Spleen (tissue), 11 donors: ENCODE measurements around the gene HIP1. TPM values are rescaled to one million over a fixed set of nuclear protein-coding genes. Genes with fewer than 3 reads are reported as not detected.

Experiments
- DNase-seq: peaks from one replicate; pipeline ENCODE4 v3.0.0-alpha.2; 2020
- H3K27ac ChIP-seq, 8 donors: fragments of 200-600 bp; sonication (generic) in 7 of 8; 1 replicate in 4 of 8; 2 replicates in 4 of 8; pipeline versions ENCODE4 v1.5.0 to v1.8.0; 2016 to 2021; ENCODE audit warnings: inconsistent platforms in 4 of 8, mild to moderate bottlenecking in 4 of 8, moderate library complexity in 1 of 8
- H3K27me3 ChIP-seq, 7 donors: fragments of 200-600 bp; sonication (generic) in 6 of 7; replicated peaks in 1 of 7; 1 replicate in 4 of 7; 2 replicates in 3 of 7; pipeline versions ENCODE4 v1.5.0 to v1.8.0; 2016 to 2021; ENCODE audit warnings: inconsistent platforms in 3 of 7, mild to moderate bottlenecking in 1 of 7
- H3K36me3 ChIP-seq, 6 donors: fragments of 200-600 bp; sonication (generic) in 5 of 6; 1 replicate in 4 of 6; 2 replicates in 2 of 6; pipeline versions ENCODE4 v1.5.0 to v1.8.0; 2016 to 2021; ENCODE audit warnings: inconsistent platforms in 2 of 6
- H3K4me1 ChIP-seq, 6 donors: fragments of 200-600 bp; sonication (generic) in 5 of 6; 1 replicate in 3 of 6; 2 replicates in 3 of 6; pipeline versions ENCODE4 v1.5.0 to v1.8.0; 2016 to 2021; ENCODE audit warnings: inconsistent platforms in 3 of 6
- H3K4me3 ChIP-seq, 8 donors: fragments of 200-600 bp; sonication (generic) in 7 of 8; 1 replicate in 4 of 8; 2 replicates in 4 of 8; pipeline versions ENCODE4 v1.5.0 to v1.8.0; 2016 to 2021; ENCODE audit warnings: inconsistent platforms in 4 of 8, mild to moderate bottlenecking in 4 of 8, moderate library complexity in 2 of 8
- H3K9me3 ChIP-seq, 8 donors: fragments of 200-600 bp; sonication (generic) in 7 of 8; 1 replicate in 4 of 8; 2 replicates in 4 of 8; pipeline versions ENCODE4 v1.5.0 to v1.8.0; 2016 to 2021; ENCODE audit warnings: inconsistent platforms in 4 of 8
- CTCF ChIP-seq, 11 experiments: fragments of 200-600 bp in 7 of 11; fragments of 450-650 bp in 4 of 11; sonication (generic) in 4 of 11; IDR thresholded peaks in 8 of 11; conservative IDR thresholded peaks in 3 of 11; 1 replicate in 7 of 11; 2 replicates in 4 of 11; pipeline versions ENCODE4 v1.4.0 to v1.8.0; 2016 to 2021; ENCODE audit warnings: antibody characterized with exemption in 11 of 11, inconsistent platforms in 4 of 11, mild to moderate bottlenecking in 1 of 11
- POLR2A ChIP-seq, 3 donors: fragments of 450-650 bp; IDR thresholded peaks; one replicate each; pipeline ENCODE4 v1.5.1; 2017; ENCODE audit warnings: antibody characterized with exemption in 3 of 3, mild to moderate bottlenecking in 1 of 3
- POLR2AphosphoS5 ChIP-seq, 3 donors: sonication (generic); formaldehyde crosslinking; IDR thresholded peaks; one replicate each; pipeline ENCODE4 v1.5.1; 2017; ENCODE audit warnings: antibody characterized with exemption in 3 of 3
- whole genome bisulfite sequencing, 5 donors: extraction: QIAGEN DNeasy Blood & Tissue Kit in 3 of 5; methylation state at CpG; one replicate each; pipeline versions ENCODE4 v1.1.5 to v1.1.7; 2013 to 2018; 5-methylcytosine and 5-hydroxymethylcytosine counted together
- intact Hi-C: fragments of 100-400 bp; cut with DNase I; formaldehyde crosslinking; loops from one replicate; pipeline ENCODE4 v1.15.0; 2023; ENCODE audit warnings: low total_unique reads
- polyA plus RNA-seq, 3 donors: library from polyadenylated mRNA; stranded (reverse); fragments of 200-250 nt; gene quantifications; one replicate each; pipeline ENCODE4 v1.2.1, GENCODE V29; 2013
- total RNA-seq, 7 donors: library from RNA; depleted of rRNA in 3 of 7; stranded (reverse); fragments of >200 nt in 3 of 7; fragmentation: NEBNext Ultra II Directional in 4 of 7; extraction: Animal tissue kit (Norgen Biotek cat#: 25700) in 4 of 7; gene quantifications; one replicate each; pipeline versions ENCODE4 v1.1.0 to v1.2.1, GENCODE V29; 2016 to 2021
- donor health status: healthy with polysubstance abuse.
- donor health status: DM: no; HTN: no; CAD: no; lungs with moderate emphysema.
- donor health status: DM: no; HTN: no; CAD: no.
- donor health status: Bipolar disorder and iron deficiency.
- donor health status: healthy.
- donor health status: DM: no; HTN: no; CAD: no.
- donor health status: DM: yes; HTN: yes; CAD: no.

HIP1 gene
- total and polyA plus RNA-seq, 10 donors = 3.4 to 52.6 (median 35.1) TPM

DNA sequence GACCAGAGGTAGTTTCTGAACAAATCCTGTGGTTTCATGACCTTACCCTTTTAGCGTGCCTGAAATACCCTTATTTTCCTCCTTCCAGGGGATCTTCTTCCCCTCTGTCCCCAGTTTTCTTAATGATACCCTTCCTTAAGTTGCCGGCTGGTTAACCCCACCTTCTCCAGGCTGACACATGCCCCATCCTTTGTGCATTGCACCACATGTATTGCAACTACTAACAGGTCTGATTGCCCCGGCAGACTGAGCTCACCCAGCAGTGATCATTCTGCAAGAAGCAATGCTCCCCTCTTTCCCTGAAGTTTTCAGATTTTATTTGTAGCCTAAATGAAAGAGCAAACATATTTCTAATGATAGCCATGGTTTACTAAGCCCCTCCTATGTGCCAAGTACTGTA is 108.2 kb downstream of the HIP1 start:
- TF ChIP-seq POLR2A (IDR thresholded peaks at IDR 0.05) = no peak
- no peak for TF ChIP-seq CTCF (IDR thresholded peaks at IDR 0.05 in 8 of 11, conservative IDR thresholded peaks at IDR 0.05 in 3 of 11)
- TF ChIP-seq POLR2AphosphoS5 (IDR thresholded peaks at IDR 0.05) = no peak
- Histone ChIP-seq H3K4me1 (peaks cover 0 to 20% (median 5%) of the 10 kb centered on the region in 6 donors), H3K27me3 (no peaks in the 10 kb centered on the region), H3K4me3 (no peak overlapping the region), H3K27ac (no peak overlapping the region), H3K36me3 (peaks cover 0 to 9% (median 0%) of the 10 kb centered on the region in 6 donors), H3K9me3 (peaks cover 0 to 20% (median 10%) of the 10 kb centered on the region in 8 donors)
- DNase-seq = no peak
- intact Hi-C loops = no loop called here
- 44 to 91% (median 72%) methylated on average over 3 of the region's 3 CpGs for WGBS, 5 donors

- DNase-seq = no peak
- Histone ChIP-seq H3K36me3 (peaks cover 0 to 9% (median 0%) of the 10 kb centered on the region in 6 donors), H3K4me1 (peaks cover under 1 to 34% (median 13%) of the 10 kb centered on the region in 6 donors), H3K9me3 (peaks cover 0 to 20% (median 10%) of the 10 kb centered on the region in 8 donors), H3K27me3 (no peaks in the 10 kb centered on the region), H3K27ac (no peak overlapping the region), H3K4me3 (no peak overlapping the region)
- TF ChIP-seq POLR2A (IDR thresholded peaks at IDR 0.05) (no peak), CTCF (IDR thresholded peaks at IDR 0.05 in 8 of 11, conservative IDR thresholded peaks at IDR 0.05 in 3 of 11) (no peak), POLR2AphosphoS5 (IDR thresholded peaks at IDR 0.05) (no peak)
- WGBS, 5 donors = 91 to 94% (median 93%) methylated on average over 8 of the region's 8 CpGs
- intact Hi-C loops = no loop called here
Measured at GRCh38 chr7:75629044-75629443, 109.7 kb downstream of the HIP1 start.

DNA sequence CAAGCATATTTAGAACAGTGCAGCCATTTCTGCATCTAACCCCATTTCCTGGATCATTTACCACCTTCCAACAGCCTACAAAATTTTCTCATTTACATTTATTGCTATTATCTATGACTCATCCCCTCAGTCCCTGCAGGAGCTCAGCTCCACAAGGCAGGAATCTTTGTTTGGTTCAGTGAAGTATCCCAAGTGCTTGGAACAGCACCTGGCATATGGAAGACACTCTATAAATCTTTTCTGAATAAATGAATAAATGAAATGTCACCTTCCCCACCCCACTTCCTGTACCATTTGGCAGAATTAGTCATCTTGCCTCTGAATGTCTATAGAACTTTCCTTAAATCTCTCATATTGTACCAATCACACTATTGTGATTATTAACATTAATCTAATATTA is 110.7 kb downstream of the HIP1 start:
- no peak overlapping the region for H3K4me3 ChIP-seq
- intact Hi-C loops = no loop called here
- no peaks in the 10 kb centered on the region for H3K27me3 ChIP-seq
- TF ChIP-seq POLR2AphosphoS5 (IDR thresholded peaks at IDR 0.05) = no peak
- no peak for TF ChIP-seq CTCF (IDR thresholded peaks at IDR 0.05 in 8 of 11, conservative IDR thresholded peaks at IDR 0.05 in 3 of 11)
- TF ChIP-seq POLR2A (IDR thresholded peaks at IDR 0.05) = no peak
- peaks cover 10 to 44% (median 23%) of the 10 kb centered on the region in 6 donors for H3K4me1 ChIP-seq
- peaks cover 0 to 20% (median 10%) of the 10 kb centered on the region in 8 donors for H3K9me3 ChIP-seq
- peaks cover 0 to 9% (median 0%) of the 10 kb centered on the region in 6 donors for H3K36me3 ChIP-seq
- H3K27ac ChIP-seq = no peak overlapping the region
- DNase-seq = no peak

- intact Hi-C loops = no loop called here
- H3K27me3 ChIP-seq = no peaks in the 10 kb centered on the region
- 64 to 88% (median 78%) methylated on average over 2 of the region's 2 CpGs for WGBS, 5 donors
- no peak overlapping the region for H3K27ac ChIP-seq
- H3K4me1 ChIP-seq = peaks cover 11 to 51% (median 30%) of the 10 kb centered on the region in 6 donors
- H3K36me3 ChIP-seq = peaks cover 0 to 9% (median 0%) of the 10 kb centered on the region in 6 donors
- TF ChIP-seq POLR2A (IDR thresholded peaks at IDR 0.05) = no peak
- TF ChIP-seq POLR2AphosphoS5 (IDR thresholded peaks at IDR 0.05) = no peak
- TF ChIP-seq CTCF (IDR thresholded peaks at IDR 0.05 in 8 of 11, conservative IDR thresholded peaks at IDR 0.05 in 3 of 11) = no peak
- no peak for DNase-seq
- H3K9me3 ChIP-seq = peaks cover 0 to 20% (median 10%) of the 10 kb centered on the region in 8 donors
- no peak overlapping the region for H3K4me3 ChIP-seq
Measured at GRCh38 chr7:75626954-75627353, 111.8 kb downstream of the HIP1 start.
